HFFc6 (cell line): Measurements from ENCODE around the gene LDLRAD4. TPM values are rescaled to one million over a fixed set of nuclear protein-coding genes. Genes with fewer than 3 reads are reported as not detected.

ENCODE experiments used
- DNase-seq: peaks from one replicate; pipeline ENCODE4 v3.0.0-alpha.2; 2018
- H3K27ac Mint-ChIP-seq: 2 replicates; pipeline ENCODE4 v1.8.0; 2020; ENCODE audit warnings: mild to moderate bottlenecking, mixed read lengths
- H3K27me3 Mint-ChIP-seq: 2 replicates; pipeline ENCODE4 v1.8.0; 2021; ENCODE audit warnings: mild to moderate bottlenecking, moderate library complexity, mixed read lengths; ENCODE audit not compliant: insufficient read depth
- H3K36me3 Mint-ChIP-seq: 2 replicates; pipeline ENCODE4 v1.8.0; 2021; ENCODE audit warnings: low read depth, mixed read lengths
- H3K4me1 Mint-ChIP-seq: 2 replicates; pipeline ENCODE4 v1.8.0; 2020; ENCODE audit warnings: low read depth, mixed read lengths
- H3K4me3 Mint-ChIP-seq: 2 replicates; pipeline ENCODE4 v1.8.0; 2020; ENCODE audit warnings: mild to moderate bottlenecking, moderate library complexity, mixed read lengths
- H3K9me3 Mint-ChIP-seq: 2 replicates; pipeline ENCODE4 v1.8.0; 2020; ENCODE audit warnings: mild to moderate bottlenecking, mixed read lengths
- CTCF ChIP-seq: fragments of 200-600 bp; sonication (generic); IDR thresholded peaks from 2 replicates; pipeline ENCODE4 v1.5.0; 2021; ENCODE audit warnings: antibody characterized with exemption, mild to moderate bottlenecking
- total RNA-seq, 6 experiments: library from RNA; stranded (reverse); fragmentation: NEBNext Ultra II Directional; extraction: Animal tissue kit (Norgen Biotek cat#: 25700); gene quantifications; 2 replicates in 1 of 6; 3 replicates in 5 of 6; pipeline ENCODE4 v1.2.3, GENCODE V29; 2021

The LDLRAD4 gene
- total RNA-seq, 6 experiments from 2014 or later = not detected

- Mint-ChIP-seq H3K4me3 (no peak overlapping the region), H3K4me1 (no peaks in the 10 kb centered on the region), H3K36me3 (no peaks in the 10 kb centered on the region), H3K27me3 (peaks cover 26% of the 10 kb centered on the region), H3K27ac (no peak overlapping the region), H3K9me3 (no peaks in the 10 kb centered on the region)
- DNase-seq = no peak
- TF ChIP-seq CTCF = no peak
Measured at GRCh38 chr18:13191031-13191430, 27.5 kb upstream of the LDLRAD4 start.

- TF ChIP-seq CTCF = no peak
- Mint-ChIP-seq H3K27me3 (peaks cover 26% of the 10 kb centered on the region), H3K27ac (no peak overlapping the region), H3K9me3 (no peaks in the 10 kb centered on the region), H3K36me3 (no peaks in the 10 kb centered on the region), H3K4me3 (no peak overlapping the region), H3K4me1 (no peaks in the 10 kb centered on the region)
- no peak for DNase-seq
Measured at GRCh38 chr18:13191779-13192178, 26.8 kb upstream of the LDLRAD4 start.

GRCh38 chr18:13192970-13193369 lies 25.6 kb upstream of the LDLRAD4 start:
- Mint-ChIP-seq H3K4me3 (no peak overlapping the region), H3K9me3 (no peaks in the 10 kb centered on the region), H3K27me3 (peaks cover 19% of the 10 kb centered on the region), H3K4me1 (no peaks in the 10 kb centered on the region), H3K36me3 (no peaks in the 10 kb centered on the region), H3K27ac (no peak overlapping the region)
- no peak for TF ChIP-seq CTCF
- DNase-seq = no peak

GRCh38 chr18:13194239-13194638 lies 24.3 kb upstream of the LDLRAD4 start:
- no peak for DNase-seq
- Mint-ChIP-seq H3K9me3 (peaks cover 5% of the 10 kb centered on the region), H3K36me3 (peaks cover 5% of the 10 kb centered on the region), H3K4me1 (no peaks in the 10 kb centered on the region), H3K27ac (no peak overlapping the region), H3K27me3 (peaks cover 17% of the 10 kb centered on the region), H3K4me3 (no peak overlapping the region)
- no peak for TF ChIP-seq CTCF

- Mint-ChIP-seq H3K36me3 (peaks cover 8% of the 10 kb centered on the region), H3K9me3 (peaks cover 22% of the 10 kb centered on the region)
Measured at GRCh38 chr18:13198701-13199100, 19.9 kb upstream of the LDLRAD4 start.

More at GRCh38 chr18:13198701-13199100, 19.9 kb upstream of the LDLRAD4 start:
- no peak for TF ChIP-seq CTCF
- H3K27me3 Mint-ChIP-seq = peaks cover 8% of the 10 kb centered on the region
- DNase-seq = no peak
- no peak overlapping the region for H3K27ac Mint-ChIP-seq
- H3K4me1 Mint-ChIP-seq = no peaks in the 10 kb centered on the region
- no peak overlapping the region for H3K4me3 Mint-ChIP-seq
